ENCODE data around the gene SYNM.

DNA sequence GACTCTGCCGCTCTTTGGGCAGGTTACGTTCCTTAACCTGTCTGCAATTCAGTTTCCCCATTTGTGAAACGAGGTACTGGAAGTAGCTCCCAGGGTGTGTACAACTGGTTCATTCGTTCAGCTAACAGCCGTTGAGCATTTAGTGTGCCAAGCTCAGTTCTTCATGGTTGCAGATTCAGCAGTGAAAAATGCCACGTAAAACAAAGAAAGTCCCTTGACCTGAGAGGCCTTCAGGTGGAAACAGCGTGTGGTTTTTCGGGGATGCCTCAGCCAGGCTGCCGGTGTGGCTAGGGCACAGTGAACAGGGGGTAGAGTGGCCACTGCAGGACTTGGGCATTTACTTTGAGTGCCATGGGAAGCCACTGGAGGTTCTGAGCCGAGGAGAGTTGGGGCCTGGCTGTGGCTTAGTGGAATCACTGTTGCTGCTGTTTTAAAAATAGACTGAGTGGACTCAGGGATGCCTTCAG is 4.7 kb downstream of the SYNM start:
- TF ChIP-seq YY1 (IDR thresholded peaks at IDR 0.05; ENCODE audit: insufficient read depth, insufficient read length) = no peak
- no peak for TF ChIP-seq ZNF274 (IDR thresholded peaks at IDR 0.05; ENCODE audit: low read depth, low read length)
- TF ChIP-seq SUZ12 (IDR thresholded peaks at IDR 0.05; ENCODE audit: extremely low read depth, insufficient read depth, insufficient read length) = no peak

All from NT2/D1 (cell line).